Liver (tissue), 9 donors: ENCODE measurements around the gene FBXW4. TPM values are rescaled to one million over a fixed set of nuclear protein-coding genes. Genes with fewer than 3 reads are reported as not detected.

ENCODE experiments used
- DNase-seq: peaks from one replicate; pipeline ENCODE4 v3.0.0-alpha.2; 2017; ENCODE audit warnings: low spot score
- H3K27ac ChIP-seq, 2 donors: one replicate each; pipeline ENCODE4 v1.7.0; 2013; ENCODE audit warnings: inconsistent platforms in 2 of 2, low read length in 2 of 2, control low read depth in 1 of 2, low read depth in 1 of 2, mild to moderate bottlenecking in 1 of 2
- H3K27me3 ChIP-seq, 4 donors: one replicate each; pipeline versions ENCODE4 v1.6.1 to v1.7.0; 2013; ENCODE audit warnings: low read length in 3 of 4, inconsistent platforms in 1 of 4, mild to moderate bottlenecking in 1 of 4, moderate library complexity in 1 of 4; ENCODE audit not compliant: control insufficient read depth in 4 of 4, insufficient read depth in 4 of 4
- H3K36me3 ChIP-seq, 4 donors: one replicate each; pipeline versions ENCODE4 v1.6.1 to v1.7.0; 2013; ENCODE audit warnings: low read length in 3 of 4, mild to moderate bottlenecking in 3 of 4, low read depth in 1 of 4, moderate library complexity in 1 of 4; ENCODE audit not compliant: control insufficient read depth in 4 of 4, insufficient read depth in 3 of 4
- H3K4me1 ChIP-seq, 4 donors: one replicate each; pipeline versions ENCODE4 v1.6.1 to v1.7.0; 2013; ENCODE audit warnings: low read length in 3 of 4, mild to moderate bottlenecking in 3 of 4, moderate library complexity in 1 of 4; ENCODE audit not compliant: control insufficient read depth in 4 of 4, insufficient read depth in 4 of 4
- H3K4me3 ChIP-seq, 3 donors: one replicate each; pipeline versions ENCODE4 v1.6.1 to v1.7.0; 2013; ENCODE audit warnings: low read length in 3 of 3, control low read depth in 1 of 3, low read depth in 1 of 3, mild to moderate bottlenecking in 1 of 3
- H3K9ac ChIP-seq, 2 donors: one replicate each; pipeline ENCODE4 v1.7.0; 2013; ENCODE audit warnings: low read length in 2 of 2, mild to moderate bottlenecking in 2 of 2, moderate library complexity in 2 of 2, control low read depth in 1 of 2, low read depth in 1 of 2
- H3K9me3 ChIP-seq, 4 donors: one replicate each; pipeline versions ENCODE4 v1.6.1 to v1.7.0; 2013; ENCODE audit warnings: low read length in 3 of 4; ENCODE audit not compliant: control insufficient read depth in 4 of 4
- ATF3 ChIP-seq: IDR thresholded peaks from 2 replicates; pipeline ENCODE4 v1.6.1; 2016; ENCODE audit warnings: antibody characterized with exemption
- CTCF ChIP-seq: fragments of 150-350 bp; IDR thresholded peaks from 2 replicates; pipeline ENCODE4 v1.5.1; 2017; ENCODE audit warnings: improper control_type of control experiment, low read depth, low read length; ENCODE audit not compliant: missing input control
- EGR1 ChIP-seq, 2 donors: IDR thresholded peaks; 2 replicates each; pipeline ENCODE4 v1.6.1; 2016 to 2018; ENCODE audit warnings: antibody characterized with exemption in 2 of 2, low read depth in 2 of 2
- FOXA2 ChIP-seq: IDR thresholded peaks from 2 replicates; pipeline ENCODE4 v1.6.1; 2016; ENCODE audit warnings: antibody characterized with exemption
- HNF4A ChIP-seq, 2 donors: conservative IDR thresholded peaks; 2 replicates each; pipeline ENCODE4 v1.6.1; 2016; ENCODE audit warnings: antibody characterized with exemption in 2 of 2, mild to moderate bottlenecking in 2 of 2
- JUND ChIP-seq, 2 donors: IDR thresholded peaks; 2 replicates each; pipeline ENCODE4 v1.6.1; 2016; ENCODE audit warnings: antibody characterized with exemption in 2 of 2
- NR2F2 ChIP-seq: IDR thresholded peaks from 2 replicates; pipeline ENCODE4 v1.6.1; 2016; ENCODE audit warnings: antibody characterized with exemption
- RAD21 ChIP-seq, 2 donors: IDR thresholded peaks; 2 replicates each; pipeline ENCODE4 v1.6.1; 2016; ENCODE audit warnings: antibody characterized with exemption in 2 of 2, mild to moderate bottlenecking in 2 of 2
- REST ChIP-seq: IDR thresholded peaks from 2 replicates; pipeline ENCODE4 v1.6.1; 2016; ENCODE audit warnings: antibody characterized with exemption, mild to moderate bottlenecking
- RXRA ChIP-seq, 2 donors: IDR thresholded peaks; 2 replicates each; pipeline ENCODE4 v1.6.1; 2017 to 2018; ENCODE audit warnings: antibody characterized with exemption in 2 of 2, mild to moderate bottlenecking in 1 of 2
- YY1 ChIP-seq: IDR thresholded peaks from 2 replicates; pipeline ENCODE4 v1.6.1; 2016; ENCODE audit warnings: antibody characterized with exemption, mild to moderate bottlenecking
- ZBTB33 ChIP-seq: IDR thresholded peaks from 2 replicates; pipeline ENCODE4 v1.6.1; 2016; ENCODE audit warnings: antibody characterized with exemption
- WGBS: extraction: QIAGEN DNeasy Blood & Tissue Kit; methylation state at CpG from one replicate; pipeline ENCODE4 v1.1.7; 2013; 5-methylcytosine and 5-hydroxymethylcytosine counted together
- polyA plus RNA-seq, 2 donors: library from polyadenylated mRNA; stranded (reverse) in 1 of 2; unstranded in 1 of 2; fragments of 200-250 nt in 1 of 2; fragments of >200 nt in 1 of 2; fragmentation: Nextera tagmentation in 1 of 2; extraction: Ambion mirVana in 1 of 2; gene quantifications; one replicate each; pipeline versions ENCODE4 v1.2.1 to v1.2.3, GENCODE V29; 2013 to 2015
- total RNA-seq, 2 donors: library from RNA; depleted of rRNA; stranded (reverse); fragments of >200 nt; gene quantifications; one replicate each; pipeline ENCODE4 v1.2.3, GENCODE V29; 2014
- donor health status: healthy.
- donor health status: healthy.
- donor health status: healthy.
- donor health status: healthy.
- donor health status: healthy.

Gene FBXW4
- total and polyA plus RNA-seq, 4 donors = 5.4 to 54.1 (median 20.5) TPM

- Histone ChIP-seq H3K36me3 (peaks cover 0 to 35% (median 2%) of the 10 kb centered on the region in 4 donors), H3K4me3 (no peak overlapping the region), H3K9me3 (peaks cover 5 to 10% (median 8%) of the 10 kb centered on the region in 4 donors), H3K9ac (no peak overlapping the region), H3K27ac (no peak overlapping the region), H3K27me3 (no peaks in the 10 kb centered on the region), H3K4me1 (peaks cover 0 to 3% (median under 1%) of the 10 kb centered on the region in 4 donors)
- 95% methylated on average over 7 of the region's 7 CpGs for WGBS
- TF ChIP-seq HNF4A (conservative IDR thresholded peaks at IDR 0.05) (no peak), YY1 (no peak)
- DNase-seq = peak; percentile 69
Observed at GRCh38 chr10:101575580-101576210, 119.3 kb downstream of the FBXW4 start.

- Histone ChIP-seq H3K36me3 (peaks cover 0 to 29% (median 2%) of the 10 kb centered on the region in 4 donors), H3K27ac (no peak overlapping the region), H3K9ac (no peak overlapping the region), H3K4me3 (no peak overlapping the region), H3K9me3 (peaks cover 5 to 10% (median 8%) of the 10 kb centered on the region in 4 donors), H3K27me3 (no peaks in the 10 kb centered on the region), H3K4me1 (peaks cover 3 to 9% (median 4%) of the 10 kb centered on the region in 4 donors)
- 93% methylated on average over 3 of the region's 3 CpGs for WGBS
- TF ChIP-seq REST (no peak), NR2F2 (no peak), JUND (IDR thresholded peaks at IDR 0.05) (no peak), RAD21 (IDR thresholded peaks at IDR 0.05) (no peak), ZBTB33 (no peak), RXRA (IDR thresholded peaks at IDR 0.05) (no peak), ATF3 (no peak), EGR1 (IDR thresholded peaks at IDR 0.05; ENCODE audit: low read depth in 2 of 2) (no peak), CTCF (no peak), FOXA2 (no peak)
- no peak for DNase-seq
Observed at GRCh38 chr10:101575091-101575490, 119.9 kb downstream of the FBXW4 start.
